ENCODE data around the gene PHAX.

The PHAX gene

GRCh38 chr5:126645132-126645531 is 44.4 kb downstream of the PHAX start:
- no peak for TF ChIP-seq EGR1 (IDR thresholded peaks at IDR 0.05)
- no peak for TF ChIP-seq REST (IDR thresholded peaks at IDR 0.05; ENCODE audit: low read depth)
- TF ChIP-seq TCF12 (IDR thresholded peaks at IDR 0.05; ENCODE audit: low read depth), result no peak
- no peak for TF ChIP-seq EP300 (IDR thresholded peaks at IDR 0.05; ENCODE audit: borderline replicate concordance)
- no peak for TF ChIP-seq CREB1 (IDR thresholded peaks at IDR 0.05; ENCODE audit: low read depth)
- TF ChIP-seq TAF1 (IDR thresholded peaks at IDR 0.05; ENCODE audit: low read depth), result no peak
- no peak for TF ChIP-seq CEBPB (IDR thresholded peaks at IDR 0.05)
- no peak for TF ChIP-seq FOXM1 (IDR thresholded peaks at IDR 0.05; ENCODE audit: borderline replicate concordance, low read depth)
- TF ChIP-seq ZBTB7A (IDR thresholded peaks at IDR 0.05; ENCODE audit: low read depth), result no peak
- TF ChIP-seq TEAD4 (IDR thresholded peaks at IDR 0.05), result no peak
- TF ChIP-seq, protein P1, sequence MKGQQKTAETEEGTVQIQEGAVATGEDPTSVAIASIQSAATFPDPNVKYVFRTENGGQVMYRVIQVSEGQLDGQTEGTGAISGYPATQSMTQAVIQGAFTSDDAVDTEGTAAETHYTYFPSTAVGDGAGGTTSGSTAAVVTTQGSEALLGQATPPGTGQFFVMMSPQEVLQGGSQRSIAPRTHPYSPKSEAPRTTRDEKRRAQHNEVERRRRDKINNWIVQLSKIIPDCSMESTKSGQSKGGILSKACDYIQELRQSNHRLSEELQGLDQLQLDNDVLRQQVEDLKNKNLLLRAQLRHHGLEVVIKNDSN (IDR thresholded peaks at IDR 0.05), result no peak
- TF ChIP-seq, protein P2, sequence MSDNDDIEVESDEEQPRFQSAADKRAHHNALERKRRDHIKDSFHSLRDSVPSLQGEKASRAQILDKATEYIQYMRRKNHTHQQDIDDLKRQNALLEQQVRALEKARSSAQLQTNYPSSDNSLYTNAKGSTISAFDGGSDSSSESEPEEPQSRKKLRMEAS (IDR thresholded peaks at IDR 0.05), result no peak
- TF ChIP-seq YY1 (IDR thresholded peaks at IDR 0.05; ENCODE audit: low read depth), result no peak
- no peak for TF ChIP-seq RAD21 (IDR thresholded peaks at IDR 0.05; ENCODE audit: low read depth)
- no peak for TF ChIP-seq NFIC (IDR thresholded peaks at IDR 0.05)

DNA sequence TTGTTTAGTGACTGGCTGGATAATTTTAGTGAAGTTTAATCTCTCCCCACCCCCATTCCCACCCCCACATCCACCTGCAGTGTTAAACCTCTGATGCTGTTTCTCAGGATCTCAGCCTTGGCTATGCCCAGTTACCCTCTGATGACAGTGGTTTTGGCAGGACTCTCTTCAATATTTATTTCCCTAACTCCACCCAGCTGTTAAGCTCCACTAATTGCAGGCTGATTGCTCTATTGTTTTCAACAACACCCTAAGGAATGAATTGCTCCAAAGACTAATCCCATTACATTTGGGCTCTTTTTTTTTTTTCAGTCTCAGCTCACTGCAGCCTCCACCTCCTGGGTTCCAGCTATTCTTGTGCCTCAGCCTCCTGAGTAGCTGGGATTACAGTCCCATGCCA is 46.3 kb downstream of the PHAX start:
- no peak for TF ChIP-seq CREB1 (IDR thresholded peaks at IDR 0.05; ENCODE audit: low read depth)
- no peak for TF ChIP-seq ZBTB7A (IDR thresholded peaks at IDR 0.05; ENCODE audit: low read depth)
- TF ChIP-seq TAF1 (IDR thresholded peaks at IDR 0.05; ENCODE audit: low read depth), result no peak
- TF ChIP-seq REST (IDR thresholded peaks at IDR 0.05; ENCODE audit: low read depth), result no peak
- TF ChIP-seq TEAD4 (IDR thresholded peaks at IDR 0.05), result no peak
- TF ChIP-seq EP300 (IDR thresholded peaks at IDR 0.05; ENCODE audit: borderline replicate concordance), result no peak

DNA sequence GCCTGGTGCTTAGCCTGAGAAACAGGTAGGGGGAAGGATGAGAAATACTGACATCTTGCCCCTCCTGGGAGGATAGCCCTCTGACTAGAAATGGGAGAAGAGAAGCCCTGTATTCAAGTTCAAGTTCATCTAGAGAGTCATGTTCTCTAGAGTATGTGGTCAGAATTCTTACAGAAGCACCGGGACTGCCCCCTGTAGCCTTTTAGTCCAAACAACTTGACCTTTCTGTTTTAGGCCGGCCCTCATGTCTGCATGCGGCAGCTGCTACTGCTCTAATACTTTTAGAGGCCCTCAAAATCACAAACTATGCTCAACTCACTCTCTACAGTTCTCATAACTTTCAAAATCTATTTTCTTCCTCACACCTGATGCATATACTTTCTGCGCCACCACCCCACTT is 47.7 kb downstream of the PHAX start:
- TF ChIP-seq RAD21 (IDR thresholded peaks at IDR 0.05; ENCODE audit: low read depth), result no peak
- TF ChIP-seq, protein P1 (IDR thresholded peaks at IDR 0.05), result no peak
- no peak for TF ChIP-seq YY1 (IDR thresholded peaks at IDR 0.05; ENCODE audit: low read depth)
- no peak for TF ChIP-seq REST (IDR thresholded peaks at IDR 0.05; ENCODE audit: low read depth)
- no peak for TF ChIP-seq ZBTB7A (IDR thresholded peaks at IDR 0.05; ENCODE audit: low read depth)
- TF ChIP-seq EP300 (IDR thresholded peaks at IDR 0.05; ENCODE audit: borderline replicate concordance), result no peak
- TF ChIP-seq TCF12 (IDR thresholded peaks at IDR 0.05; ENCODE audit: low read depth), result no peak
- TF ChIP-seq FOXM1 (IDR thresholded peaks at IDR 0.05; ENCODE audit: borderline replicate concordance, low read depth), result no peak
- TF ChIP-seq EGR1 (IDR thresholded peaks at IDR 0.05), result no peak

- no peak for TF ChIP-seq TAF1 (IDR thresholded peaks at IDR 0.05; ENCODE audit: low read depth)
- TF ChIP-seq CREB1 (IDR thresholded peaks at IDR 0.05; ENCODE audit: low read depth), result no peak
- no peak for TF ChIP-seq TEAD4 (IDR thresholded peaks at IDR 0.05)
- TF ChIP-seq RAD21 (IDR thresholded peaks at IDR 0.05; ENCODE audit: low read depth), result no peak
- TF ChIP-seq, protein P2 (IDR thresholded peaks at IDR 0.05), result no peak
- TF ChIP-seq REST (IDR thresholded peaks at IDR 0.05; ENCODE audit: low read depth), result no peak
- no peak for TF ChIP-seq NFIC (IDR thresholded peaks at IDR 0.05)
- TF ChIP-seq CEBPB (IDR thresholded peaks at IDR 0.05), result no peak
- no peak for TF ChIP-seq YY1 (IDR thresholded peaks at IDR 0.05; ENCODE audit: low read depth)
- TF ChIP-seq EGR1 (IDR thresholded peaks at IDR 0.05), result no peak
- TF ChIP-seq, protein P1 (IDR thresholded peaks at IDR 0.05), result no peak
- no peak for TF ChIP-seq ZBTB7A (IDR thresholded peaks at IDR 0.05; ENCODE audit: low read depth)
- no peak for TF ChIP-seq EP300 (IDR thresholded peaks at IDR 0.05; ENCODE audit: borderline replicate concordance)
Observed at GRCh38 chr5:126650463-126650862, 49.7 kb downstream of the PHAX start.

Measured in Ishikawa (cell line).